ENCODE measurements around the gene GPR18. TPM values are rescaled to one million over a fixed set of nuclear protein-coding genes. Genes with fewer than 3 reads are reported as not detected.

Gene GPR18
- total and polyA plus RNA-seq, 2 of the 4 experiments (the other 2 are of a cell fraction), result not detected

- in situ Hi-C loops (cut with MboI; ENCODE audit: low sequenced_read_pairs), result no loop called here
- Histone ChIP-seq H3K14ac (replicated peaks; ENCODE audit: low read depth, low read length) (no peak overlapping the region), H3K9ac (ENCODE audit: low read depth, low read length) (no peak overlapping the region), H3K9me3 (ENCODE audit: control insufficient read depth, insufficient read depth, low read length) (no peaks in the 10 kb centered on the region), H2AK9ac (replicated peaks; ENCODE audit: low read depth, low read length, poor library complexity) (no peak overlapping the region), H4K20me1 (ENCODE audit: insufficient read depth, low read length) (no peaks in the 10 kb centered on the region), H3K79me1 (ENCODE audit: low read depth in 1 of 2, low read length in 2 of 2) (peaks cover 14 to 15% of the 10 kb centered on the region in 2 experiments; a peak in 3 of 4 replicates), H3K4me1 (ENCODE audit: control insufficient read depth, insufficient read depth, low read length) (peaks cover under 1% of the 10 kb centered on the region; the same call in 1 of the 2 replicates), H3K4ac (ENCODE audit: low read depth, low read length) (no peak overlapping the region), H4K8ac (ENCODE audit: low read depth in 2 of 2, low read length in 2 of 2) (no peak overlapping the region), H3K18ac (ENCODE audit: low read depth, low read length) (no peak overlapping the region), H3K36me3 (ENCODE audit: control insufficient read depth, insufficient read depth, low read length) (no peaks in the 10 kb centered on the region; the same call in 1 of the 2 replicates), H2AK5ac (ENCODE audit: low read depth, low read length) (no peak overlapping the region), H2BK5ac (ENCODE audit: low read depth, low read length, poor library complexity, severe bottlenecking) (no peak overlapping the region), H2BK20ac (ENCODE audit: low read depth, low read length) (no peak overlapping the region), H3K23ac (ENCODE audit: low read depth, low read length) (no peak overlapping the region; the same call in 1 of the 2 replicates), H2AFZ (replicated peaks; ENCODE audit: low read length, poor library complexity) (no peak overlapping the region), H3K27ac (ENCODE audit: insufficient read depth, low read length) (no peak overlapping the region), H3K27me3 (ENCODE audit: control insufficient read depth, insufficient read depth, low read length) (no peaks in the 10 kb centered on the region), H4K91ac (ENCODE audit: insufficient read depth, low read depth, low read length) (no peak overlapping the region), H4K5ac (ENCODE audit: low read depth, low read length) (no peak overlapping the region), H3K4me3 (ENCODE audit: insufficient read depth, low read depth, low read length) (no peak overlapping the region), H3K4me2 (ENCODE audit: low read depth, low read length) (no peak overlapping the region), H2BK15ac (ENCODE audit: low read depth, low read length) (no peak overlapping the region), H2BK120ac (ENCODE audit: low read depth, low read length) (no peak overlapping the region), H3K9me1 (ENCODE audit: insufficient read depth, low read length) (peaks cover 4% of the 10 kb centered on the region; the same call in 1 of the 2 replicates), H3K56ac (ENCODE audit: extremely low read depth, insufficient read depth, low read length) (no peak overlapping the region)
- dilution Hi-C loops (cut with HindIII; ENCODE audit: low sequenced_read_pairs, unreplicated experiment), result no loop called here
- ChIA-PET CTCF (no interaction called here), POLR2A (ENCODE audit: unreplicated experiment) (no interaction called here)
- WGBS, 2 experiments (ENCODE audit: extremely low coverage in 2 of 2, insufficient read length in 1 of 2), result 86% methylated on average over 1 of the region's 3 CpGs; no CpG with 5 or more reads in 1 of the 2 experiments
- ATAC-seq (ENCODE audit: low read depth), result no peak
- no peak for DNase-seq
- no peak for TF ChIP-seq CTCF (conservative IDR thresholded peaks at IDR 0.05; ENCODE audit: low read depth, low read length)
- TF ChIP-seq BHLHE40 (IDR thresholded peaks at IDR 0.05; ENCODE audit: low read depth, low read length), result no peak
- TF ChIP-seq ELK1 (IDR thresholded peaks at IDR 0.05; ENCODE audit: borderline replicate concordance, low read depth, low read length), result no peak
- TF ChIP-seq RFX5 (IDR thresholded peaks at IDR 0.05; ENCODE audit: low read depth, low read length), result no peak
- no peak for TF ChIP-seq SMC3 (IDR thresholded peaks at IDR 0.05; ENCODE audit: low read depth, low read length)
- TF ChIP-seq MAZ (IDR thresholded peaks at IDR 0.05; ENCODE audit: borderline replicate concordance, low read depth, low read length), result no peak
- TF ChIP-seq USF2 (IDR thresholded peaks at IDR 0.05; ENCODE audit: low read depth, low read length), result no peak
- TF ChIP-seq MAFK (IDR thresholded peaks at IDR 0.05; ENCODE audit: low read depth, low read length), result no peak
- TF ChIP-seq RAD21 (IDR thresholded peaks at IDR 0.05; ENCODE audit: low read length), result no peak
- TF ChIP-seq NFE2L2 (IDR thresholded peaks at IDR 0.05; ENCODE audit: low read depth, low read length), result no peak
- TF ChIP-seq RCOR1 (IDR thresholded peaks at IDR 0.05; ENCODE audit: insufficient replicate concordance, low read length), result no peak
- TF ChIP-seq CHD1 (IDR thresholded peaks at IDR 0.05; ENCODE audit: low read depth, low read length), result no peak
- no peak for TF ChIP-seq MXI1 (IDR thresholded peaks at IDR 0.05; ENCODE audit: borderline replicate concordance, low read depth, low read length)
- no peak for TF ChIP-seq CEBPB (IDR thresholded peaks at IDR 0.05; ENCODE audit: low read depth, low read length)
- no peak for TF ChIP-seq POLR2A (IDR thresholded peaks at IDR 0.05; ENCODE audit: low read depth, low read length)
- no TSS peak for BruUV-seq (replicated peaks)
- intact Hi-C loops (cut with micrococcal nuclease), result no loop called here
Measured at GRCh38 chr13:99290894-99291293, 32.7 kb upstream of the GPR18 start.

All from IMR-90 (cell line).